Activated T-helper 1 cell treated with anti-CD3 and anti-CD28 coated beads, Interleukin-12 subunit alpha, Interleukin-12 subunit beta, Interleukin-2, Interleukin-4 antibody, amounts not matched to agents 30 ng/mL and 10 ng/mL and 1 ng/mL, durations not matched to agents 14 hours and 24 hours and 36 hours (primary cell): ENCODE results near the gene TAF15. TPM values are rescaled to one million over a fixed set of nuclear protein-coding genes. Genes with fewer than 3 reads are reported as not detected.

Source experiments
- DNase-seq: peaks from one replicate; pipeline ENCODE4 v3.0.0; 2021; ENCODE audit warnings: low spot score
- H3K27ac Mint-ChIP-seq: one replicate; pipeline ENCODE4 v1.8.0; 2021; ENCODE audit warnings: mild to moderate bottlenecking, mixed read lengths
- H3K27me3 Mint-ChIP-seq: one replicate; pipeline ENCODE4 v1.8.0; 2022; ENCODE audit warnings: mild to moderate bottlenecking, moderate library complexity, mixed read lengths; ENCODE audit not compliant: insufficient read depth
- H3K36me3 Mint-ChIP-seq: one replicate; pipeline ENCODE4 v1.8.0; 2021; ENCODE audit warnings: low read depth, mixed read lengths
- H3K4me1 Mint-ChIP-seq: one replicate; pipeline ENCODE4 v1.8.0; 2021; ENCODE audit warnings: low read depth, mixed read lengths
- H3K4me3 Mint-ChIP-seq: one replicate; pipeline ENCODE4 v1.8.0; 2021; ENCODE audit warnings: mild to moderate bottlenecking, moderate library complexity, mixed read lengths
- H3K9me3 Mint-ChIP-seq: one replicate; pipeline ENCODE4 v1.8.0; 2021; ENCODE audit warnings: mixed read lengths
- intact Hi-C: fragments of 100-400 bp; cut with micrococcal nuclease; formaldehyde crosslinking; loops from one replicate; pipeline ENCODE4 v1.15.1; 2024
- total RNA-seq: library from RNA; stranded (reverse); gene quantifications from 2 replicates; pipeline ENCODE4 v1.2.3, GENCODE V29; 2022

TAF15 gene
- total RNA-seq, 1 donor from 2014 or later: 311 TPM

GRCh38 chr17:35773129-35773528 lies 36.2 kb upstream of the TAF15 start:
- no peaks in the 10 kb centered on the region for H3K9me3 Mint-ChIP-seq
- H3K4me3 Mint-ChIP-seq: no peak overlapping the region
- no peaks in the 10 kb centered on the region for H3K36me3 Mint-ChIP-seq
- H3K4me1 Mint-ChIP-seq: no peaks in the 10 kb centered on the region
- no peak for DNase-seq
- peaks cover 20% of the 10 kb centered on the region for H3K27me3 Mint-ChIP-seq
- intact Hi-C loops: no loop called here
- H3K27ac Mint-ChIP-seq: no peak overlapping the region

- Mint-ChIP-seq H3K4me1 (no peaks in the 10 kb centered on the region), H3K9me3 (no peaks in the 10 kb centered on the region), H3K4me3 (no peak overlapping the region), H3K36me3 (no peaks in the 10 kb centered on the region), H3K27ac (no peak overlapping the region), H3K27me3 (peaks cover 20% of the 10 kb centered on the region)
- DNase-seq: no peak
- intact Hi-C loops: no loop called here
These were observed 35.4 kb upstream of the TAF15 start for GRCh38 chr17:35773679-35774425.

- Mint-ChIP-seq H3K9me3 (no peaks in the 10 kb centered on the region), H3K4me1 (no peaks in the 10 kb centered on the region), H3K27ac (no peak overlapping the region), H3K36me3 (no peaks in the 10 kb centered on the region), H3K27me3 (peaks cover 20% of the 10 kb centered on the region), H3K4me3 (no peak overlapping the region)
- DNase-seq: no peak
- intact Hi-C loops: no loop called here
These were observed 34.8 kb upstream of the TAF15 start for GRCh38 chr17:35774499-35774898.

- no peaks in the 10 kb centered on the region for H3K9me3 Mint-ChIP-seq
- no peak overlapping the region for H3K27ac Mint-ChIP-seq
- no peaks in the 10 kb centered on the region for H3K4me1 Mint-ChIP-seq
- H3K36me3 Mint-ChIP-seq: no peaks in the 10 kb centered on the region
- intact Hi-C loops: no loop called here
- H3K4me3 Mint-ChIP-seq: no peak overlapping the region
- peaks cover 20% of the 10 kb centered on the region for H3K27me3 Mint-ChIP-seq
- DNase-seq: no peak
These were observed 34.2 kb upstream of the TAF15 start for GRCh38 chr17:35775039-35775438.

- Mint-ChIP-seq H3K9me3 (no peaks in the 10 kb centered on the region), H3K27ac (no peak overlapping the region), H3K27me3 (peaks cover 18% of the 10 kb centered on the region), H3K36me3 (no peaks in the 10 kb centered on the region), H3K4me3 (no peak overlapping the region), H3K4me1 (no peaks in the 10 kb centered on the region)
- no peak for DNase-seq
- intact Hi-C loops: no loop called here
These were observed 33.7 kb upstream of the TAF15 start for GRCh38 chr17:35775583-35775982.

GRCh38 chr17:35778641-35779196 lies 30.6 kb upstream of the TAF15 start:
- intact Hi-C loops: no loop called here
- Mint-ChIP-seq H3K9me3 (no peaks in the 10 kb centered on the region), H3K4me3 (no peak overlapping the region), H3K36me3 (no peaks in the 10 kb centered on the region), H3K4me1 (no peaks in the 10 kb centered on the region), H3K27ac (no peak overlapping the region), H3K27me3 (peaks cover 12% of the 10 kb centered on the region)
- no peak for DNase-seq

- no peaks in the 10 kb centered on the region for H3K36me3 Mint-ChIP-seq
- H3K27ac Mint-ChIP-seq: no peak overlapping the region
- no peak overlapping the region for H3K4me3 Mint-ChIP-seq
- no peaks in the 10 kb centered on the region for H3K9me3 Mint-ChIP-seq
- H3K4me1 Mint-ChIP-seq: no peaks in the 10 kb centered on the region
- peaks cover 6% of the 10 kb centered on the region for H3K27me3 Mint-ChIP-seq
- intact Hi-C loops: no loop called here
- DNase-seq: no peak
These were observed 28.3 kb upstream of the TAF15 start for GRCh38 chr17:35780950-35781349.

GRCh38 chr17:35784895-35785294 lies 24.4 kb upstream of the TAF15 start:
- Mint-ChIP-seq H3K4me1 (no peaks in the 10 kb centered on the region), H3K36me3 (no peaks in the 10 kb centered on the region), H3K4me3 (no peak overlapping the region), H3K27ac (no peak overlapping the region), H3K27me3 (peaks cover 20% of the 10 kb centered on the region), H3K9me3 (no peaks in the 10 kb centered on the region)
- intact Hi-C loops: no loop called here
- DNase-seq: no peak

- DNase-seq: no peak
- intact Hi-C loops: no loop called here
- Mint-ChIP-seq H3K4me1 (no peaks in the 10 kb centered on the region), H3K27me3 (peaks cover 31% of the 10 kb centered on the region), H3K9me3 (no peaks in the 10 kb centered on the region), H3K36me3 (no peaks in the 10 kb centered on the region), H3K27ac (no peak overlapping the region), H3K4me3 (no peak overlapping the region)
These were observed 22.3 kb upstream of the TAF15 start for GRCh38 chr17:35786941-35787432.

- no peak overlapping the region for H3K27ac Mint-ChIP-seq
- no peaks in the 10 kb centered on the region for H3K36me3 Mint-ChIP-seq
- no peaks in the 10 kb centered on the region for H3K4me1 Mint-ChIP-seq
- DNase-seq: no peak
- H3K9me3 Mint-ChIP-seq: no peaks in the 10 kb centered on the region
- H3K27me3 Mint-ChIP-seq: peaks cover 49% of the 10 kb centered on the region
- intact Hi-C loops: no loop called here
- H3K4me3 Mint-ChIP-seq: no peak overlapping the region
These were observed 20.6 kb upstream of the TAF15 start for GRCh38 chr17:35788477-35789368.

- Mint-ChIP-seq H3K4me1 (peaks cover 2% of the 10 kb centered on the region), H3K36me3 (no peaks in the 10 kb centered on the region), H3K27me3 (peaks cover 63% of the 10 kb centered on the region), H3K9me3 (no peaks in the 10 kb centered on the region), H3K4me3 (no peak overlapping the region), H3K27ac (no peak overlapping the region)
- DNase-seq: no peak
- intact Hi-C loops: no loop called here
These were observed 18.4 kb upstream of the TAF15 start for GRCh38 chr17:35790841-35791240.

GRCh38 chr17:35791681-35792350 lies 17.5 kb upstream of the TAF15 start:
- H3K9me3 Mint-ChIP-seq: no peaks in the 10 kb centered on the region
- DNase-seq: no peak
- intact Hi-C loops: no loop called here
- no peaks in the 10 kb centered on the region for H3K36me3 Mint-ChIP-seq
- H3K4me3 Mint-ChIP-seq: no peak overlapping the region
- peaks cover 67% of the 10 kb centered on the region for H3K27me3 Mint-ChIP-seq
- H3K27ac Mint-ChIP-seq: no peak overlapping the region
- H3K4me1 Mint-ChIP-seq: peaks cover 8% of the 10 kb centered on the region
